ENCODE measurements around the gene ZNF140. TPM values are rescaled to one million over a fixed set of nuclear protein-coding genes. Genes with fewer than 3 reads are reported as not detected.

The ZNF140 gene
- total and polyA plus RNA-seq, 2 of the 13 experiments (the other 11 are each of a cell fraction or from before 2014, with no cell fraction given), result 8.7 to 13.5 TPM

GRCh38 chr12:133130038-133130807 is 49.5 kb downstream of the ZNF140 start, which contains the start of the genes ZNF10 and ZNF891 (continued):
- TF ChIP-seq ZBTB4 (CRISPR knock-in tag; IDR thresholded peaks at IDR 0.05; ENCODE audit: borderline replicate concordance) (0 out of 2 replicates have a peak, but pooled peaks have one; percentile 55), KDM4B (CRISPR knock-in tag; IDR thresholded peaks at IDR 0.05) (peak; percentile 69; the same call in 1 of the 2 replicates), JUN (CRISPR knock-in tag; IDR thresholded peaks at IDR 0.05) (peak; percentile 28; the same call in 1 of the 2 replicates), ZNF580 (CRISPR knock-in tag; IDR thresholded peaks at IDR 0.05; ENCODE audit: borderline replicate concordance, low read depth) (peak; percentile 48), ZNF83 (CRISPR knock-in tag; IDR thresholded peaks at IDR 0.05; ENCODE audit: borderline replicate concordance) (no peak), SAFB2 (CRISPR knock-in tag; IDR thresholded peaks at IDR 0.05; ENCODE audit: borderline replicate concordance, low read depth) (no peak; the same call in none of the 2 replicates), FOSL1 (CRISPR knock-in tag; IDR thresholded peaks at IDR 0.05; ENCODE audit: borderline replicate concordance) (no peak), RBM22 (optimal IDR thresholded peaks at IDR 0.05; ENCODE audit: low read length) (no peak), HES4 (CRISPR knock-in tag; IDR thresholded peaks at IDR 0.05; ENCODE audit: borderline replicate concordance) (peak; percentile 42; the same call in 1 of the 2 replicates), ZNF407 (CRISPR knock-in tag; IDR thresholded peaks at IDR 0.05; ENCODE audit: not compliant biosample characterization) (peak; percentile 89), ZKSCAN5 (CRISPR knock-in tag; IDR thresholded peaks at IDR 0.05) (0 out of 2 replicates have a peak, but pooled peaks have one; percentile 38), MEIS2 (CRISPR knock-in tag; IDR thresholded peaks at IDR 0.05) (peak; percentile 46; the same call in 1 of the 2 replicates), PHF20 (CRISPR knock-in tag; IDR thresholded peaks at IDR 0.05) (peak; percentile 82), CBX1 (IDR thresholded peaks at IDR 0.05; ENCODE audit: low read depth) (peak; percentile 72), ZFP36L1 (CRISPR knock-in tag; IDR thresholded peaks at IDR 0.05) (peak; percentile 80; the same call in 1 of the 2 replicates)

Data from HepG2 (cell line).